PFSK-1 (cell line): ENCODE measurements around the gene ADRB2.

ENCODE experiments used
- POLR2AphosphoS5 ChIP-seq: IDR thresholded peaks from 2 replicates; pipeline ENCODE4 v1.6.1; 2012; ENCODE audit warnings: low read depth, mild to moderate bottlenecking, control low read depth, low read length, moderate library complexity
- SIN3A ChIP-seq: IDR thresholded peaks from 2 replicates; pipeline ENCODE4 v1.6.1; 2012; ENCODE audit warnings: mild to moderate bottlenecking, low read length, moderate library complexity, borderline replicate concordance; ENCODE audit not compliant: insufficient read depth
- TAF1 ChIP-seq: IDR thresholded peaks from 2 replicates; pipeline ENCODE4 v1.6.1; 2012; ENCODE audit warnings: low read length, control low read depth, borderline replicate concordance; ENCODE audit not compliant: insufficient read depth
- TF ChIP-seq, protein P1 (sequence below), 2 experiments: IDR thresholded peaks; 2 replicates each; pipeline versions ENCODE4 v1.6.1 to v1.8.0; 2011 to 2012; ENCODE audit warnings: low read depth in 2 of 2, low read length in 2 of 2, control low read depth in 1 of 2, inconsistent platforms in 1 of 2, mild to moderate bottlenecking in 1 of 2, moderate library complexity in 1 of 2; ENCODE audit not compliant: insufficient read depth in 1 of 2

DNA sequence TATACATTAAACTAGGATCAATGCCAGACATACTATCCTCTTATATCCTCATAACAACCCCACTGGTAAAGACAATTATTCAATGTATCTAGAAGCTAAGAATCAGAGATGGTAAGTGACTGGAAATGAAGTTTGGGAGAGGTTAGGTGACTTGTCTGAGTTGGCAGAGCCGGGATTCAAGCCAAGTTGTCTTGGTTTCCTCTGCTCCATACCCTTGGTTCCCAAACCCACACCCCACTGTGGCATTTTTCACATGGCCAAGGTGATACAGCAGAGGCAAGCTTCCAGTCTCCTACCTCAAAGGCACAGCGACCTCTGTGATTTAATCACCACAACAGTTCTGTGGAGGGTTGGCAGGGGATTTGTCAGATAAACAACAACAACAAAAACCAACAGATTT is 34.7 kb upstream of the ADRB2 start:
- TF ChIP-seq, protein P1, sequence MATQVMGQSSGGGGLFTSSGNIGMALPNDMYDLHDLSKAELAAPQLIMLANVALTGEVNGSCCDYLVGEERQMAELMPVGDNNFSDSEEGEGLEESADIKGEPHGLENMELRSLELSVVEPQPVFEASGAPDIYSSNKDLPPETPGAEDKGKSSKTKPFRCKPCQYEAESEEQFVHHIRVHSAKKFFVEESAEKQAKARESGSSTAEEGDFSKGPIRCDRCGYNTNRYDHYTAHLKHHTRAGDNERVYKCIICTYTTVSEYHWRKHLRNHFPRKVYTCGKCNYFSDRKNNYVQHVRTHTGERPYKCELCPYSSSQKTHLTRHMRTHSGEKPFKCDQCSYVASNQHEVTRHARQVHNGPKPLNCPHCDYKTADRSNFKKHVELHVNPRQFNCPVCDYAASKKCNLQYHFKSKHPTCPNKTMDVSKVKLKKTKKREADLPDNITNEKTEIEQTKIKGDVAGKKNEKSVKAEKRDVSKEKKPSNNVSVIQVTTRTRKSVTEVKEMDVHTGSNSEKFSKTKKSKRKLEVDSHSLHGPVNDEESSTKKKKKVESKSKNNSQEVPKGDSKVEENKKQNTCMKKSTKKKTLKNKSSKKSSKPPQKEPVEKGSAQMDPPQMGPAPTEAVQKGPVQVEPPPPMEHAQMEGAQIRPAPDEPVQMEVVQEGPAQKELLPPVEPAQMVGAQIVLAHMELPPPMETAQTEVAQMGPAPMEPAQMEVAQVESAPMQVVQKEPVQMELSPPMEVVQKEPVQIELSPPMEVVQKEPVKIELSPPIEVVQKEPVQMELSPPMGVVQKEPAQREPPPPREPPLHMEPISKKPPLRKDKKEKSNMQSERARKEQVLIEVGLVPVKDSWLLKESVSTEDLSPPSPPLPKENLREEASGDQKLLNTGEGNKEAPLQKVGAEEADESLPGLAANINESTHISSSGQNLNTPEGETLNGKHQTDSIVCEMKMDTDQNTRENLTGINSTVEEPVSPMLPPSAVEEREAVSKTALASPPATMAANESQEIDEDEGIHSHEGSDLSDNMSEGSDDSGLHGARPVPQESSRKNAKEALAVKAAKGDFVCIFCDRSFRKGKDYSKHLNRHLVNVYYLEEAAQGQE (IDR thresholded peaks at IDR 0.05; ENCODE audit: insufficient read depth in 1 of 2, low read depth in 2 of 2, low read length in 2 of 2), result no peak
- TF ChIP-seq SIN3A (no peak), TAF1 (no peak), POLR2AphosphoS5 (no peak)
